Measurements from ENCODE around the gene RHOU. TPM values are rescaled to one million over a fixed set of nuclear protein-coding genes. Genes with fewer than 3 reads are reported as not detected.

RHOU gene
- total and polyA plus RNA-seq, 5 experiments from 2014 or later = 0.14 to 0.44 (median 0.27) TPM

Other genes starting within 250 kb of the RHOU start
- 10 to 100 TPM; 84.8 to 87.6 TPM for gene RNF187, start 248.1 kb upstream of the RHOU start, total RNA-seq
- 10 to 100 TPM; 28.4 to 62.6 (median 47.5) TPM for gene RNF187, start 248.1 kb upstream of the RHOU start, polyA plus RNA-seq